ENCODE data around the gene CAMK1D.

DNA sequence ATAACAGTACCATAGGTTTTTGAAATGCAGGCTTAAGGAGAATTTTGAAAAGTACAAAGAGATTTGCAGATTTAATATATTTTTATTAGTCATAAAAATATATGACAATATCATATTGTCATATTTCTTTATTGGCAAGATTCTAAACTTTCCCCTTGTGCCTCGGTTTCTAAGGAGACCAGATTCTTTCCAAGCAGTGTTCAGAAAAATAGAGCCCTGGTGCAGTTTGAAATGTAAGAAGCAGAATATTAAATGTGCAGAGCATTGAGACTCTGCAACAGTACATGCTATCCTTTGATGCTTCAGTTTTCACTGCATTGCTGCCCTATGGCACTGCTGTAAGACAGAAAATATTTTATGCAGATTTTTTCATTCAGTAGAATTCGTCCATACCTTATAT is 408.9 kb downstream of the CAMK1D start:
- TF ChIP-seq, protein P1, sequence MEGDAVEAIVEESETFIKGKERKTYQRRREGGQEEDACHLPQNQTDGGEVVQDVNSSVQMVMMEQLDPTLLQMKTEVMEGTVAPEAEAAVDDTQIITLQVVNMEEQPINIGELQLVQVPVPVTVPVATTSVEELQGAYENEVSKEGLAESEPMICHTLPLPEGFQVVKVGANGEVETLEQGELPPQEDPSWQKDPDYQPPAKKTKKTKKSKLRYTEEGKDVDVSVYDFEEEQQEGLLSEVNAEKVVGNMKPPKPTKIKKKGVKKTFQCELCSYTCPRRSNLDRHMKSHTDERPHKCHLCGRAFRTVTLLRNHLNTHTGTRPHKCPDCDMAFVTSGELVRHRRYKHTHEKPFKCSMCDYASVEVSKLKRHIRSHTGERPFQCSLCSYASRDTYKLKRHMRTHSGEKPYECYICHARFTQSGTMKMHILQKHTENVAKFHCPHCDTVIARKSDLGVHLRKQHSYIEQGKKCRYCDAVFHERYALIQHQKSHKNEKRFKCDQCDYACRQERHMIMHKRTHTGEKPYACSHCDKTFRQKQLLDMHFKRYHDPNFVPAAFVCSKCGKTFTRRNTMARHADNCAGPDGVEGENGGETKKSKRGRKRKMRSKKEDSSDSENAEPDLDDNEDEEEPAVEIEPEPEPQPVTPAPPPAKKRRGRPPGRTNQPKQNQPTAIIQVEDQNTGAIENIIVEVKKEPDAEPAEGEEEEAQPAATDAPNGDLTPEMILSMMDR (IDR thresholded peaks at IDR 0.05; ENCODE audit: low read length): no peak
- no peak for TF ChIP-seq EZH2 (optimal IDR thresholded peaks at IDR 0.05; ENCODE audit: low read depth, low read length)
- TF ChIP-seq EZH2phosphoT487 (IDR thresholded peaks at IDR 0.05; ENCODE audit: low read length): no peak
